ENCODE data around the gene PDGFB.

PDGFB gene

GRCh38 chr22:39230261-39231196, 14.3 kb downstream of the PDGFB start:
- no peak for TF ChIP-seq CTCF (IDR thresholded peaks at IDR 0.05)

GRCh38 chr22:39229688-39230260, 15.0 kb downstream of the PDGFB start:
- TF ChIP-seq CTCF (IDR thresholded peaks at IDR 0.05) = no peak

- no peak for TF ChIP-seq CTCF (IDR thresholded peaks at IDR 0.05)
Observed at GRCh38 chr22:39229075-39229474, 15.7 kb downstream of the PDGFB start.

GRCh38 chr22:39227542-39228272, 17.1 kb downstream of the PDGFB start:
- no peak for TF ChIP-seq CTCF (IDR thresholded peaks at IDR 0.05)

GRCh38 chr22:39226353-39226752, 18.4 kb downstream of the PDGFB start:
- TF ChIP-seq CTCF (IDR thresholded peaks at IDR 0.05) = no peak

GRCh38 chr22:39225591-39225990, 19.2 kb downstream of the PDGFB start:
- TF ChIP-seq CTCF (IDR thresholded peaks at IDR 0.05) = no peak

GRCh38 chr22:39224550-39224949, 20.2 kb downstream of the PDGFB start:
- TF ChIP-seq CTCF (IDR thresholded peaks at IDR 0.05) = no peak
